GM12872 (cell line): ENCODE results near the gene XPO6.

Experiments used
- CTCF ChIP-seq: IDR thresholded peaks from 3 replicates; pipeline ENCODE4 v1.5.1; 2011; ENCODE audit warnings: low read depth, mild to moderate bottlenecking, low read length, moderate library complexity; ENCODE audit not compliant: insufficient read depth

The XPO6 gene

GRCh38 chr16:28188085-28188916 is 23.5 kb downstream of the XPO6 start:
- TF ChIP-seq CTCF, result no peak

DNA sequence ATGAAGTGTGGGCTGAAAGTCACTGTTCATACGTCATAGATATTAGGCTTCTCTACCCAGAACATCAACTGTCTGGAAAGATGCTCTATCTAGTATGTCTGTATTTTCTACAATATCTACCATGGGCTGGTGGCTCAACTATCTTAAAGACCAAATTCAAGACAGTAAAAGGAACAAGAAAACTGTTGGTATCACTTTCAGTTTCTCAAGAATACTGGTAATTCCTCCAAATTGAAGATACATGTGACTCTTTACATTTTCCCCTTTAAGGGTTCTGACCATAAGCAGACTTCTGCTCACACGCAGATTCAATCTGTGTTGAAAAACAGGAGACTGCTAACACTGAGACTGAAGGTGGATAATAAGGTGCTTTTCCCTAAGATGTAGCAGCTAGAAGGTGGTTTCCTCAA is 24.2 kb downstream of the XPO6 start:
- no peak for TF ChIP-seq CTCF

- no peak for TF ChIP-seq CTCF
Observed at GRCh38 chr16:28186752-28187151, 25.0 kb downstream of the XPO6 start.

DNA sequence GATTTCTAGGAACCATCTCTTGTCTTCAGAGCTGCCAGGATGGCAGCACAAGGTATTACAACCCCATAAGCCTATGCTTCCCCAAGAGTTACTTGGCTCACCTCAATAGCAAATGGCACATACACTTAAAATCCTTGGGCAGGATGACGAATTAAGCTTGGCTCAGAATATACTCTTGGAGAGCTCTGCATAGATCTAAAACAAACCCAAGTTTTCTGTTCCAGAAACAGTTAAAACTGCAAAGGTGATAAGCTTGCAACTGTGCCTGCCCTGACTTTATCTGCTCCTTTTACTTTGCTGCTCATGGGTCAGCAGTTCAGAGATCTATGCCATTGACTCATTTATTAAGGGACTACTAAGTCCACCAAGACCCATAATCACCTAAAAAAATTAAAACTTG is 26.1 kb downstream of the XPO6 start:
- TF ChIP-seq CTCF, result no peak

GRCh38 chr16:28184625-28185024 is 27.1 kb downstream of the XPO6 start:
- no peak for TF ChIP-seq CTCF

DNA sequence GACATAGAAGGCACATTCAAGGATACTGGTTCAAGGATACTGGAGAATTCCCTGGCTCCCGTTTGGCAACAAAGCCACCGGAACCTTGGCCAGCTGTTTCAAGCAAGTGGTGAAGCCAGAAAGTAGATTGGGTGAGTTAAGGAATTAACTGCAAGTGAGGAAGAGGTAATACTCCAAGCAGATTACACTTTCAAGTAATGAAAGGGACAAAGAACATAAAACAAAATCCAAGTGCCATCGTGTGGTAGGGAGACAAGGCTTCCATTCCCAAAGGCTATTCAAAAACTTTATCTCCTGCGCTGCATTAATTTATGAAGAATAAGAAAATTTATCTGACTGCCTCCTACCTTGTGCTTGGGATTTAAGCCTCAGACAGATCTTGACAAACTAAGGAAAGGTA is 27.8 kb downstream of the XPO6 start:
- no peak for TF ChIP-seq CTCF

DNA sequence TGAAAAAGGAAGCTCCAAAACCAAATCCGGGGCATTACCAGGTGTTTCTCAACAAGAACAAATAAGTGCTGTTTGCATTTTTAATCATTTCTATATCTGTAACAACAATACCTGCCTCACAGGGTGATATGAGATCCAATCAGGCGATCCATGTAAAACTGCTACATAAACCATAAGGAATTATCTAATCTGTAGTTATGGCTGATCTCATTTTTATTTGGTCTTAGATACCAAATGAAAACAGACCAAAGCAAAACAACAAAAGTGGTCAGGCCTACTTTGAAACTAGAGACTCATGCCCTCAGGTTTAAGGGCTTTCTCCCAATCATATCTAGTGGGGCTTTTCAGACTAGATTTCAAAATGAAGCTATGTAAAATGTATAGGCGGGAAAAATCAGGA is 28.3 kb downstream of the XPO6 start:
- no peak for TF ChIP-seq CTCF
